ENCODE results near the gene IL1R2.

DNA sequence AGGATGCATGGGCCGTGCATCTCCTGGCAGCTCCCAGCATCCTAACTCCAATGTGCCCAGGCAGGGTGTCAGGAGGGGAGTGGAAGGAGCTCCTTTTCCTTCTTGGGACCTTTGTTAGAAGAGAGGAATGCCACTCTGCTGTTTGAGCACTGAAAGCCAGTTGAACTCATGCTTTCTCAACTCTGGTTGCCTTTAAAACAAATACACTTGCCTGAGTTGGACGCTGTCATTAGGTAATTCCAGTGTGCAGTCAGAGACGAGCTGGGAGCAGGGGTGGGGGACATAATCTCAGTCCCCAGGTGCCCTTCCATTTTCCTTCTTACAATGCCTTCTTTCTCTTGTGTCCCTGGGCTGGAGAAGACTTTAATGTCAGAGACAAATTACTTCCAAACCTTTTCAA, 44.4 kb upstream of the IL1R2 start:
- TF ChIP-seq EZH2phosphoT487 (IDR thresholded peaks at IDR 0.05; ENCODE audit: insufficient read depth, low read depth): no peak
- no peak for TF ChIP-seq EZH2 (IDR thresholded peaks at IDR 0.05; ENCODE audit: insufficient read depth, poor library complexity, severe bottlenecking)
